Fibroblast of skin of right quadriceps (primary cell): ENCODE data around the gene EIF4E.
"Not testable (repeated sequence)": the region's sequence is repeated elsewhere in the genome, so short reads cannot be mapped to it uniquely, and the experiment has no call there.

Experiments used
- DNase-seq: peaks from one replicate; pipeline ENCODE4 v3.0.0-alpha.2; 2013

The EIF4E gene

GRCh38 chr4:98930311-98930865 is 1.5 kb upstream of the EIF4E start:
- DNase-seq, result no peak

- peak; percentile 90 for DNase-seq
These were observed 671 bp upstream of the EIF4E start for GRCh38 chr4:98929341-98930267.

GRCh38 chr4:98928131-98928504 is 815 bp downstream of the EIF4E start:
- peak; percentile 74 for DNase-seq

GRCh38 chr4:98926257-98926656 is 2.7 kb downstream of the EIF4E start:
- DNase-seq, result not testable (repeated sequence)

GRCh38 chr4:98921292-98921691 is 7.6 kb downstream of the EIF4E start:
- no peak for DNase-seq

- peak; percentile 64 for DNase-seq
These were observed 8.9 kb downstream of the EIF4E start for GRCh38 chr4:98919996-98920395.

- not testable (repeated sequence) for DNase-seq
These were observed 18.2 kb downstream of the EIF4E start for GRCh38 chr4:98910728-98911127.

- DNase-seq, result no peak
These were observed 19.1 kb downstream of the EIF4E start for GRCh38 chr4:98909646-98910401.

- no peak for DNase-seq
These were observed 20.1 kb downstream of the EIF4E start for GRCh38 chr4:98908703-98909262.

GRCh38 chr4:98908182-98908581 is 20.8 kb downstream of the EIF4E start:
- DNase-seq, result no peak

- DNase-seq, result peak; percentile 49
These were observed 23.1 kb downstream of the EIF4E start for GRCh38 chr4:98905839-98906238.

GRCh38 chr4:98905297-98905696 is 23.6 kb downstream of the EIF4E start:
- no peak for DNase-seq

- no peak for DNase-seq
These were observed 25.0 kb downstream of the EIF4E start for GRCh38 chr4:98903963-98904362.

- no peak for DNase-seq
These were observed 25.4 kb downstream of the EIF4E start for GRCh38 chr4:98903561-98903960.

- DNase-seq, result no peak
These were observed 29.7 kb downstream of the EIF4E start for GRCh38 chr4:98899277-98899676.

- no peak for DNase-seq
These were observed 37.2 kb downstream of the EIF4E start for GRCh38 chr4:98891478-98892337.

GRCh38 chr4:98890702-98891455 is 38.1 kb downstream of the EIF4E start:
- DNase-seq, result no peak

GRCh38 chr4:98887145-98887544 is 41.8 kb downstream of the EIF4E start:
- no peak for DNase-seq

- DNase-seq, result not testable (repeated sequence)
These were observed 42.6 kb downstream of the EIF4E start for GRCh38 chr4:98886382-98886781.

GRCh38 chr4:98880884-98881283 is 48.0 kb downstream of the EIF4E start:
- not testable (repeated sequence) for DNase-seq

- no peak for DNase-seq
These were observed 49.4 kb downstream of the EIF4E start for GRCh38 chr4:98879515-98879914.

- peak; percentile 38 for DNase-seq
These were observed 55.9 kb downstream of the EIF4E start for GRCh38 chr4:98873059-98873458.
